K562 (cell line): ENCODE measurements around the gene HOXB7. TPM values are rescaled to one million over a fixed set of nuclear protein-coding genes. Genes with fewer than 3 reads are reported as not detected.

ENCODE experiments used
- GABPB1 ChIP-seq: sonication (generic); formaldehyde crosslinking; IDR thresholded peaks from 2 replicates; pipeline ENCODE4 v1.8.0; 2022; ENCODE audit warnings: mild to moderate bottlenecking, missing genetic modification reagents
- HIVEP1 ChIP-seq: fragments of 250-450 bp; sonication (Bioruptor Pico); IDR thresholded peaks from 2 replicates; pipeline ENCODE4 v1.4.0; 2020; ENCODE audit warnings: mild to moderate bottlenecking
- JUN ChIP-seq, 2 experiments: sonication (generic) in 1 of 2; formaldehyde crosslinking in 1 of 2; IDR thresholded peaks; 2 replicates each; pipeline versions ENCODE4 v1.6.1 to v1.8.0; 2012 to 2022; ENCODE audit warnings: borderline replicate concordance in 2 of 2, mild to moderate bottlenecking in 2 of 2, improper control_type of control experiment in 1 of 2, low read depth in 1 of 2, low read length in 1 of 2, missing genetic modification reagents in 1 of 2
- MAFK ChIP-seq: IDR thresholded peaks from 2 replicates; pipeline ENCODE4 v1.6.1; 2011; ENCODE audit warnings: low read length, improper control_type of control experiment
- MAZ ChIP-seq, 2 experiments: fragments of 450-650 bp in 1 of 2; sonication (generic) in 1 of 2; formaldehyde crosslinking; IDR thresholded peaks in 1 of 2; conservative IDR thresholded peaks in 1 of 2; 2 replicates each; pipeline versions ENCODE4 v1.4.0 to v1.5.0; 2020; ENCODE audit warnings: mild to moderate bottlenecking in 1 of 2, missing genetic modification reagents in 1 of 2
- NCOA4 ChIP-seq: fragments of 450-650 bp; IDR thresholded peaks from 2 replicates; pipeline ENCODE4 v1.6.1; 2018; ENCODE audit warnings: mild to moderate bottlenecking; ENCODE audit not compliant: partially characterized antibody
- PURB ChIP-seq: sonication (generic); formaldehyde crosslinking; IDR thresholded peaks from 2 replicates; pipeline ENCODE4 v1.9.0; 2021; ENCODE audit warnings: low read depth, mild to moderate bottlenecking, missing genetic modification reagents
- RFX7 ChIP-seq: fragments of 250-450 bp; sonication (Bioruptor Pico); IDR thresholded peaks from 2 replicates; pipeline ENCODE4 v1.5.1; 2021; ENCODE audit warnings: mild to moderate bottlenecking
- XRCC5 ChIP-seq: fragments of 200-400 bp; formaldehyde crosslinking; IDR thresholded peaks from 2 replicates; pipeline ENCODE4 v1.6.1; 2017; ENCODE audit warnings: low read depth, mild to moderate bottlenecking, low read length
- ZNF140 ChIP-seq: fragments of 250-450 bp; sonication (Bioruptor Pico); IDR thresholded peaks from 2 replicates; pipeline ENCODE4 v1.8.0; 2021; ENCODE audit warnings: moderate library complexity, mild to moderate bottlenecking, inconsistent platforms
- ZNF589 ChIP-seq: fragments of 200-800 bp; sonication (Bioruptor generic); IDR thresholded peaks from 2 replicates; pipeline ENCODE4 v1.6.1; 2016; ENCODE audit warnings: low read depth, missing genetic modification characterization, missing compliant biosample characterization
- ZNF644 ChIP-seq: fragments of 200-800 bp; sonication (Bioruptor generic); IDR thresholded peaks from 2 replicates; pipeline ENCODE4 v1.6.1; 2016; ENCODE audit warnings: low read depth, missing genetic modification characterization, missing compliant biosample characterization
- polyA plus RNA-seq, 8 experiments: library from polyadenylated mRNA; depleted of rRNA in 4 of 8; stranded (reverse) in 5 of 8; unstranded in 3 of 8; fragments of >200 nt; fragmentation: Nextera tagmentation in 2 of 8; fragmentation: Illumina TruSeq in 1 of 8; extraction: Ambion mirVana in 2 of 8; extraction: Trizol in 1 of 8; gene quantifications; 2 replicates each; pipeline versions ENCODE4 v1.2.1 to v1.2.3, GENCODE V29; 2011 to 2014; ENCODE audit warnings: inconsistent platforms in 1 of 8, missing spikeins in 1 of 8
- total RNA-seq, 7 experiments: library from RNA; depleted of rRNA in 6 of 7; stranded (reverse); fragments of >200 nt in 6 of 7; fragmentation: Illumina TruSeq in 2 of 7; extraction: Trizol in 2 of 7; gene quantifications; 2 replicates each; pipeline versions ENCODE4 v1.2.1 to v1.2.3, GENCODE V29; 2011 to 2021; ENCODE audit warnings: low replicate concordance in 1 of 7
- TF ChIP-seq, protein P1 (sequence below), 2 experiments: IDR thresholded peaks; 2 replicates each; pipeline ENCODE4 v1.6.1; 2012; ENCODE audit warnings: improper control_type of control experiment in 2 of 2, low read depth in 2 of 2, low read length in 2 of 2, borderline replicate concordance in 1 of 2
- TF ChIP-seq, protein P2 (sequence below): sonication (generic); formaldehyde crosslinking; IDR thresholded peaks from 2 replicates; pipeline ENCODE4 v1.5.0; 2020; ENCODE audit warnings: missing genetic modification reagents
- TF ChIP-seq, protein P3 (sequence below): sonication (generic); formaldehyde crosslinking; IDR thresholded peaks from 2 replicates; pipeline ENCODE4 v1.8.0; 2022; ENCODE audit warnings: missing genetic modification reagents, mild to moderate bottlenecking, borderline replicate concordance
- TF ChIP-seq, protein P4 (sequence below): sonication (generic); IDR thresholded peaks from 2 replicates; pipeline ENCODE4 v1.6.1; 2016
- TF ChIP-seq, protein P5 (sequence below), 2 experiments: fragments of 450-650 bp; IDR thresholded peaks; 2 replicates each; pipeline ENCODE4 v1.6.1; 2018; ENCODE audit warnings: mild to moderate bottlenecking in 2 of 2, low read depth in 1 of 2; ENCODE audit not compliant: partially characterized antibody in 2 of 2

The HOXB7 gene
- total and polyA plus RNA-seq, 9 of the 15 experiments (the other 6 are each of a cell fraction or from before 2014, with no cell fraction given) = 5.5 to 16.7 (median 8.3) TPM

DNA sequence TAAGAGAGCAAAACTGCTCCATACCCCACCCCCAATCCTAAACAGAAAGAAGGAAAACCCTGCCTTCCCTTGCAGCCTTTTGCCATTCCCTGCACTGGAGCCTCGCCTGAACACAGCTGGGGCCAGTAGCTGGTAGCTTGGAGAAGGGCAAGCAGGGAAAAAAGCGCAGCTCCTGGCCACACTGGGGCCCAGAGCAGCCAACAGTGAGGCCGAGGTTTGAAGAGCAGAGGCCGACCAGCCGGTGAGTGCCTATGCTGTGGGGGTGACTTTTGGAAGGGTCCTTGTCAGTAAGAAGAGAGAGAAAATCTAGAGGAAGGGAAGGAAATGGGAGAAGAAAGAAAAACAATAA is 18.6 kb upstream of the HOXB7 start (continued):
- TF ChIP-seq, protein P1, sequence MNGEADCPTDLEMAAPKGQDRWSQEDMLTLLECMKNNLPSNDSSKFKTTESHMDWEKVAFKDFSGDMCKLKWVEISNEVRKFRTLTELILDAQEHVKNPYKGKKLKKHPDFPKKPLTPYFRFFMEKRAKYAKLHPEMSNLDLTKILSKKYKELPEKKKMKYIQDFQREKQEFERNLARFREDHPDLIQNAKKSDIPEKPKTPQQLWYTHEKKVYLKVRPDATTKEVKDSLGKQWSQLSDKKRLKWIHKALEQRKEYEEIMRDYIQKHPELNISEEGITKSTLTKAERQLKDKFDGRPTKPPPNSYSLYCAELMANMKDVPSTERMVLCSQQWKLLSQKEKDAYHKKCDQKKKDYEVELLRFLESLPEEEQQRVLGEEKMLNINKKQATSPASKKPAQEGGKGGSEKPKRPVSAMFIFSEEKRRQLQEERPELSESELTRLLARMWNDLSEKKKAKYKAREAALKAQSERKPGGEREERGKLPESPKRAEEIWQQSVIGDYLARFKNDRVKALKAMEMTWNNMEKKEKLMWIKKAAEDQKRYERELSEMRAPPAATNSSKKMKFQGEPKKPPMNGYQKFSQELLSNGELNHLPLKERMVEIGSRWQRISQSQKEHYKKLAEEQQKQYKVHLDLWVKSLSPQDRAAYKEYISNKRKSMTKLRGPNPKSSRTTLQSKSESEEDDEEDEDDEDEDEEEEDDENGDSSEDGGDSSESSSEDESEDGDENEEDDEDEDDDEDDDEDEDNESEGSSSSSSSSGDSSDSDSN (IDR thresholded peaks at IDR 0.05; ENCODE audit: borderline replicate concordance in 1 of 2, low read depth in 2 of 2, low read length in 2 of 2) = peak in 1 of 2 experiments; percentile 49; a peak in 2 of 4 replicates
- 0 out of 2 replicates have a peak, but pooled peaks have one; percentile 16 for TF ChIP-seq GABPB1 (CRISPR knock-in tag)
- TF ChIP-seq, protein P2, sequence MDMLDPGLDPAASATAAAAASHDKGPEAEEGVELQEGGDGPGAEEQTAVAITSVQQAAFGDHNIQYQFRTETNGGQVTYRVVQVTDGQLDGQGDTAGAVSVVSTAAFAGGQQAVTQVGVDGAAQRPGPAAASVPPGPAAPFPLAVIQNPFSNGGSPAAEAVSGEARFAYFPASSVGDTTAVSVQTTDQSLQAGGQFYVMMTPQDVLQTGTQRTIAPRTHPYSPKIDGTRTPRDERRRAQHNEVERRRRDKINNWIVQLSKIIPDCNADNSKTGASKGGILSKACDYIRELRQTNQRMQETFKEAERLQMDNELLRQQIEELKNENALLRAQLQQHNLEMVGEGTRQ (CRISPR knock-in tag) = no peak
- no peak for TF ChIP-seq JUN (IDR thresholded peaks at IDR 0.05; ENCODE audit: borderline replicate concordance, low read depth, low read length)
- no peak for TF ChIP-seq JUN (CRISPR knock-in tag; IDR thresholded peaks at IDR 0.05; ENCODE audit: borderline replicate concordance)
- TF ChIP-seq NCOA4 = no peak
- TF ChIP-seq, protein P3, sequence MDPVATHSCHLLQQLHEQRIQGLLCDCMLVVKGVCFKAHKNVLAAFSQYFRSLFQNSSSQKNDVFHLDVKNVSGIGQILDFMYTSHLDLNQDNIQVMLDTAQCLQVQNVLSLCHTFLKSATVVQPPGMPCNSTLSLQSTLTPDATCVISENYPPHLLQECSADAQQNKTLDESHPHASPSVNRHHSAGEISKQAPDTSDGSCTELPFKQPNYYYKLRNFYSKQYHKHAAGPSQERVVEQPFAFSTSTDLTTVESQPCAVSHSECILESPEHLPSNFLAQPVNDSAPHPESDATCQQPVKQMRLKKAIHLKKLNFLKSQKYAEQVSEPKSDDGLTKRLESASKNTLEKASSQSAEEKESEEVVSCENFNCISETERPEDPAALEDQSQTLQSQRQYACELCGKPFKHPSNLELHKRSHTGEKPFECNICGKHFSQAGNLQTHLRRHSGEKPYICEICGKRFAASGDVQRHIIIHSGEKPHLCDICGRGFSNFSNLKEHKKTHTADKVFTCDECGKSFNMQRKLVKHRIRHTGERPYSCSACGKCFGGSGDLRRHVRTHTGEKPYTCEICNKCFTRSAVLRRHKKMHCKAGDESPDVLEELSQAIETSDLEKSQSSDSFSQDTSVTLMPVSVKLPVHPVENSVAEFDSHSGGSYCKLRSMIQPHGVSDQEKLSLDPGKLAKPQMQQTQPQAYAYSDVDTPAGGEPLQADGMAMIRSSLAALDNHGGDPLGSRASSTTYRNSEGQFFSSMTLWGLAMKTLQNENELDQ = no peak
- TF ChIP-seq PURB = no peak
- no peak for TF ChIP-seq ZNF140 (CRISPR knock-in tag)
- no peak for TF ChIP-seq ZNF589 (CRISPR knock-in tag)
- no peak for TF ChIP-seq XRCC5
- TF ChIP-seq ZNF644 (tag) = 0 out of 2 replicates have a peak, but pooled peaks have one; percentile 35
- TF ChIP-seq MAZ (CRISPR knock-in tag; conservative IDR thresholded peaks at IDR 0.05 in 1 of 2, IDR thresholded peaks at IDR 0.05 in 1 of 2) = peak; percentile 14 to 56; a peak in 1 of 4 replicates
- TF ChIP-seq MAFK = no peak
- TF ChIP-seq, protein P4, sequence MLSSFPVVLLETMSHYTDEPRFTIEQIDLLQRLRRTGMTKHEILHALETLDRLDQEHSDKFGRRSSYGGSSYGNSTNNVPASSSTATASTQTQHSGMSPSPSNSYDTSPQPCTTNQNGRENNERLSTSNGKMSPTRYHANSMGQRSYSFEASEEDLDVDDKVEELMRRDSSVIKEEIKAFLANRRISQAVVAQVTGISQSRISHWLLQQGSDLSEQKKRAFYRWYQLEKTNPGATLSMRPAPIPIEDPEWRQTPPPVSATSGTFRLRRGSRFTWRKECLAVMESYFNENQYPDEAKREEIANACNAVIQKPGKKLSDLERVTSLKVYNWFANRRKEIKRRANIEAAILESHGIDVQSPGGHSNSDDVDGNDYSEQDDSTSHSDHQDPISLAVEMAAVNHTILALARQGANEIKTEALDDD = no peak
- no peak for TF ChIP-seq HIVEP1
- TF ChIP-seq, protein P5, sequence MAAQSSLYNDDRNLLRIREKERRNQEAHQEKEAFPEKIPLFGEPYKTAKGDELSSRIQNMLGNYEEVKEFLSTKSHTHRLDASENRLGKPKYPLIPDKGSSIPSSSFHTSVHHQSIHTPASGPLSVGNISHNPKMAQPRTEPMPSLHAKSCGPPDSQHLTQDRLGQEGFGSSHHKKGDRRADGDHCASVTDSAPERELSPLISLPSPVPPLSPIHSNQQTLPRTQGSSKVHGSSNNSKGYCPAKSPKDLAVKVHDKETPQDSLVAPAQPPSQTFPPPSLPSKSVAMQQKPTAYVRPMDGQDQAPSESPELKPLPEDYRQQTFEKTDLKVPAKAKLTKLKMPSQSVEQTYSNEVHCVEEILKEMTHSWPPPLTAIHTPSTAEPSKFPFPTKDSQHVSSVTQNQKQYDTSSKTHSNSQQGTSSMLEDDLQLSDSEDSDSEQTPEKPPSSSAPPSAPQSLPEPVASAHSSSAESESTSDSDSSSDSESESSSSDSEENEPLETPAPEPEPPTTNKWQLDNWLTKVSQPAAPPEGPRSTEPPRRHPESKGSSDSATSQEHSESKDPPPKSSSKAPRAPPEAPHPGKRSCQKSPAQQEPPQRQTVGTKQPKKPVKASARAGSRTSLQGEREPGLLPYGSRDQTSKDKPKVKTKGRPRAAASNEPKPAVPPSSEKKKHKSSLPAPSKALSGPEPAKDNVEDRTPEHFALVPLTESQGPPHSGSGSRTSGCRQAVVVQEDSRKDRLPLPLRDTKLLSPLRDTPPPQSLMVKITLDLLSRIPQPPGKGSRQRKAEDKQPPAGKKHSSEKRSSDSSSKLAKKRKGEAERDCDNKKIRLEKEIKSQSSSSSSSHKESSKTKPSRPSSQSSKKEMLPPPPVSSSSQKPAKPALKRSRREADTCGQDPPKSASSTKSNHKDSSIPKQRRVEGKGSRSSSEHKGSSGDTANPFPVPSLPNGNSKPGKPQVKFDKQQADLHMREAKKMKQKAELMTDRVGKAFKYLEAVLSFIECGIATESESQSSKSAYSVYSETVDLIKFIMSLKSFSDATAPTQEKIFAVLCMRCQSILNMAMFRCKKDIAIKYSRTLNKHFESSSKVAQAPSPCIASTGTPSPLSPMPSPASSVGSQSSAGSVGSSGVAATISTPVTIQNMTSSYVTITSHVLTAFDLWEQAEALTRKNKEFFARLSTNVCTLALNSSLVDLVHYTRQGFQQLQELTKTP (IDR thresholded peaks at IDR 0.05; ENCODE audit: low read depth in 1 of 2, partially characterized antibody in 2 of 2) = no peak
- TF ChIP-seq RFX7 (CRISPR knock-in tag) = no peak
